NCI-H2171 treated with DMSO at 0.1 percent for 48 hours (cell line): ENCODE data around the gene SLC30A3.

Experiments used
- DNase-seq: peaks from one replicate; lab custom pipeline; 2025; lab: John Stamatoyannopoulos, UW

The SLC30A3 gene

DNA sequence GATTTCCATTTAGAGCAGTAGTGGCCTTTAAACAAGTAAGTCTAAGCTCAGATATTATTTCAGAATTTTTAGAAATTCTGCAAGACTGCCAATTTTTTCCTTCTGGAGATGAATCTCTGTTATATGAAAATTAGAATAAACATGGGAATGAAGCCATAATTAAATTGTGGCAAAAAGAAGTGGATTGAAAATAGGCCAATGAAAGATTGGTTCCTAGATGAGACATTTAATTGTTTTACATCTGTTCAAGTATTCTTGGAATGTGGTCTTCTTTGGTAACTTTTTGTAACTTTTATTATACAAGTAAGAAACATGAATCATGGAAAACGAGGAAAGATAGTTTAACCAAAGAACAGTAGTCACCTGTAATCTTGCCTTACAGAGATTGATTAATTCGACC is 35.3 kb downstream of the SLC30A3 start:
- no peak for DNase-seq

DNA sequence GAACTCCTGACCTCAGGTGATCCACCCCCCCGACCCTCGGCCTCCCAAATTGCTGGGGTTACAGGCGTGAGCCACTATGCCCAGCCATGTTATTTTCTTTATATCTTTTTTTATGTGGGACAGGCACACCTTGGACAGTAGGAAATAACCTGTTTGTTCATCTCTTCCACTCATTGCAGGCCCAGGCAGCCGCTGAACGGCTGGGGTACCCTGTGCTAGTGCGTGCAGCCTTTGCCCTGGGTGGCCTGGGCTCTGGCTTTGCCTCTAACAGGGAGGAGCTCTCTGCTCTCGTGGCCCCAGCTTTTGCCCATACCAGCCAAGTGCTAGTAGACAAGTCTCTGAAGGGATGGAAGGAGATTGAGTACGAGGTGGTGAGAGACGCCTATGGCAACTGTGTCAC is 37.3 kb downstream of the SLC30A3 start:
- DNase-seq: no peak

DNA sequence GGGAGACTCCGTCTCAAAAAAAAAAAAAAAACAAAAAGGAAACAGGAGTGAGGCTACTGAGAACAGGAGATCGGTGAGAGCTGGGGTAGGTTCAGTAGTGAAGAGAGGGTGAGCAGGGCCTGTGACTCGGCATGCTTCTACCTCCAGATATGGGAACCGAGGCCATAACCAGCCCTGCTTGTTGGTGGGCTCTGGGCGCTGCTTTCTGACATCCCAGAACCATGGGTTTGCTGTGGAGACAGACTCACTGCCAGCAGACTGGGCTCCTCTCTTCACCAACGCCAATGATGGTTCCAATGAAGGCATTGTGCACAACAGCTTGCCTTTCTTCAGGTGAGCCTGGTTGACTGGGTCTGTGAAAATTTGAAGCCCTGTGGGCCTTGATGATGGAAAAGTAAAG is 39.4 kb downstream of the SLC30A3 start:
- DNase-seq: no peak

DNA sequence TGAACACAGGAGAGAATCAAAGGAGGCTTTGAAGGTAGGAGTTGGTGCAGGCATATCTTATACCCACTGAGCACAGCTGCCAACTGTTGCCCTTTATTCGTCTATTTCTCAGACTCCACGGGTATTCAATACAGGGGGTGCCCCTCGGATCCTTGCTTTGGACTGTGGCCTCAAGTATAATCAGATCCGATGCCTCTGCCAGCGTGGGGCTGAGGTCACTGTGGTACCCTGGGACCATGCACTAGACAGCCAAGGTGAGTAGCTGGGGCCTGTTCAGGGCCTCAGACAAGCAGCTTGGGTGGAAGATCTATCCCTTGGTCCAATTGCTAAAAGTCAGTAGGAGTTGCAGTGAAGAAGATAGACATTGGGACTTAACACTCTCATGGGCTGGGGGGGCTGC is 40.4 kb downstream of the SLC30A3 start:
- DNase-seq: no peak

DNA sequence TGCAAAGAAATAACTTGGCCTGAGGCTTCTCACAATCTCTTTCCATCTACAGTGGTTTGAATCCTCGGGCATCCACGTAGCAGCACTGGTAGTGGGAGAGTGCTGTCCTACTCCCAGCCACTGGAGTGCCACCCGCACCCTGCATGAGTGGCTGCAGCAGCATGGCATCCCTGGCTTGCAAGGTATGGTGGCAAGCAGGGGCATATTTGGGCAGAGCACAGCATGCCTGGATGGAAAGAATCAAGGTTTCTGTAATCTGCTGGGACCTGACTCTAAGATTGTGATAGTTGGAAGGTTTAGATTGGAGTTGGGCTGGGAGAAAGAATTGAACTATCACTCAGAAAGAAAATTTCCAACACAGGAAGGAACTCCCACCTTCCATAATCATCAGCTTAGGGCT is 41.7 kb downstream of the SLC30A3 start:
- DNase-seq: no peak

DNA sequence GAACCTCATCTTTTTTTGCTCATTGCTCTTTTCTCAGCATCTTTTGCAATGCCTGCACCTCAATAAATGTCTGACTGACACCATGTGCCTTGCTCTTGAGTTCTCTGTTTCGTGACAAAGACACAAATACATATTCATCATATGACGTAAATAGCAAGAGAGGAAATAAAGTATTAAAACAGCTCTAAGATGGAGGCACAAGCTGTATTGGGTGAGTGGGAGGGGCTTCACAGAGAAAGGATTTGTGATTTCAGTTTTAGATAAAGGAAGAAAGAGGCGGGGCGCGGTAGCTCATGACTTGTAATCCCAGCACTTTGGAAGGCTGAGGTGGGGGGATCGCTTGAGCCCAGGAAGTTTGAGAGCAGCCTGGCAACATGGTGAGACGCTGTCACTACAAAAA is 42.8 kb downstream of the SLC30A3 start:
- no peak for DNase-seq

DNA sequence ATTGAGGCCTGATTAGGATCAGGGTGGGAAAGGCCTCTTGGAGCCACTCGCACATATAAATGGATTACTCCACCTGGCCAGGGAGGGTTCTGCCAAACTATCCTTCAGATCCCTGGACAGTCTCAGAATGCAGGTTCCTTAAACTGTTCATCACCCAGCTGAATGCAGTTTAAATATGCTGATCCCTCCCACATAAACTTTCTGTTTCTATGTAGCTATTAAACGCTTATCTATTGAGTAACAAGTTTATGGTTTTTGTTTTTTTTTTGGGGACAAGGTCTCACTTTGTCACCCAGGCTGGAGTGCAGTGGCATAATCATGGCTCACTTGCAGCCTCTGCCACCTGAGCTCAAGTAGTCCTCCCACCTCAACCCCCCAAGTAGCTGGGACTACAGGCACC is 43.8 kb downstream of the SLC30A3 start:
- DNase-seq: no peak

DNA sequence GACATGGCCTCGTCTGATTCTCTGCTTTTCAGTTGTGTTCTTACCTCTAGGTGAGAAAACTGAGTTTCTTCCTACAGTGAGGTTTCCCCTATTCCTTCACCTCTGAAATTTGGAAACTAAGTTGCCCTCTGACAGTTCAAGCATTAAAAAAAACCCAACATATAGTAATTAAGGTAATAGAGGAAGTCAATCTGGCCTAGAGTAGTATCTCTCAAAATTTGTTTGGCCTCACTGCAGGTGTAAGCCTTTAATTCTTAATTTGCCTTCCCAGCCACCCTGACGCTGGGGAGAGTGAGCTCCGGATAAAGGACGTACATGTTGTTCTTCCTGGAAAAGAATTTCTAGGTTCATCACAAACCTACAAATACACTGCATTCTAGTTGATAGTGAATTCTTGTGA is 44.2 kb downstream of the SLC30A3 start:
- no peak for DNase-seq

DNA sequence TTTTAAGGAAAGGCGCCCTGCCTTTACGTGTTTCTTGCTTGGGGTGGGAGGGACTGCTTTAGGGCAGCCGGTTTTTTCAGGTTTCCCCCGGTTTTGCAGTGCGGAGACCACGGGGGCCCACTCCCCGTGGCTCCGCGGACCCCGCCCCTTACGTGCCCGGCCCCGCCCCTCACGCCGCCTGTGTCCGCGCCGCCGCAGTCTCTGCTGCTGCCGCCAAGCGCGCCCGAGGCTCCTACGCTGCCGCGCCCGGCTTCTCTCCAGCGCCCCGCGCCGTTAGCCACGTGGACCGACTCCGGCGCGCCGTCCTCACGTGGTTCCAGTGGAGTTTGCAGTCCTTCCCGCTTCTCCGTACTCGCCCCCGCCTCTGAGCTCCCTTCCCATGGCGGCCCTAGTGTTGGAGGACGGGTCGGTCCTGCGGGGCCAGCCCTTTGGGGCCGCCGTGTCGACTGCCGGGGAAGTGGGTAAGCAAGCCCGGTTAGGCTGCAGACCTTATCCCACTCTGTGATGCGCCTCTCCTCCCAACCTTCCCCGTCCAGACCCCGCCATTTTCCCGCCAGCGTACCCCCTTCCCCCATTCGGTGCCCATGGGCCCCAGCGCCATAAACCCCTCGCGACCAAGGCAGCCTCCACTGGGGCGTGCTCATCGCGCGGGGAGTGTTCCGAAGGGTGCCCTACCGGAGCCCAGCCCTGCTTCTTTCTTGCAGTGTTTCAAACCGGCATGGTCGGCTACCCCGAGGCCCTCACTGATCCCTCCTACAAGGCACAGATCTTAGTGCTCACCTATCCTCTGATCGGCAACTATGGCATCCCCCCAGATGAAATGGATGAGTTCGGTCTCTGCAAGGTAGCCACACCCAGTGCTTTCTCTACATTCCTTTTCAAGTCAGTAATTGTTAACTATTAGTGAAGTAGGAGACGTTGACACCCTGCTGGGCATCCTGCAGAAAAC is 45.4 kb downstream of the SLC30A3 start, which contains the start of gene CAD:
TSS of gene CAD (plus strand) at position 197 of the 949 bp plus-strand sequence. CDS start at position 380, 183 bp downstream.
- DNase-seq: peak; percentile 97

DNA sequence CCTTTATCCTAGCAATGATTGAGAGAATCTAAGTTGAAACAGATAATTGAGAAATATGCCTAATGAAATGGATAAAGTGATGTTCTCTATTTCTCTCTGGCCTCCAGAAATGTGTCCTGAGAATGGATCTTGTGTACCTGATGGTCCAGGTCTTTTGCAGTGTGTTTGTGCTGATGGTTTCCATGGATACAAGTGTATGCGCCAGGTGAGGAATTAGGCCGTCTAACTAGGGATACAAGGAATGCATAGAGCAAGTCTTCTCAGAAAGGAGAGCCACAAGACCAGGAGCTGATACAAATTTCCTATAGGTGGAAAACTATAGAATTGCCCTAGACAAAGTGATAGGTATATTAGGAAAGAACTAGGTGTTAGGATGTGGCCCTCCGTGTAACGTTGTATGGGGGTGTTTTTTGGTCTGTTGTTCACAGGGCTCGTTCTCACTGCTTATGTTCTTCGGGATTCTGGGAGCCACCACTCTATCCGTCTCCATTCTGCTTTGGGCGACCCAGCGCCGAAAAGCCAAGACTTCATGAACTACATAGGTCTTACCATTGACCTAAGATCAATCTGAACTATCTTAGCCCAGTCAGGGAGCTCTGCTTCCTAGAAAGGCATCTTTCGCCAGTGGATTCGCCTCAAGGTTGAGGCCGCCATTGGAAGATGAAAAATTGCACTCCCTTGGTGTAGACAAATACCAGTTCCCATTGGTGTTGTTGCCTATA is 46.3 kb downstream of the SLC30A3 start:
- peak; percentile 7 for DNase-seq

DNA sequence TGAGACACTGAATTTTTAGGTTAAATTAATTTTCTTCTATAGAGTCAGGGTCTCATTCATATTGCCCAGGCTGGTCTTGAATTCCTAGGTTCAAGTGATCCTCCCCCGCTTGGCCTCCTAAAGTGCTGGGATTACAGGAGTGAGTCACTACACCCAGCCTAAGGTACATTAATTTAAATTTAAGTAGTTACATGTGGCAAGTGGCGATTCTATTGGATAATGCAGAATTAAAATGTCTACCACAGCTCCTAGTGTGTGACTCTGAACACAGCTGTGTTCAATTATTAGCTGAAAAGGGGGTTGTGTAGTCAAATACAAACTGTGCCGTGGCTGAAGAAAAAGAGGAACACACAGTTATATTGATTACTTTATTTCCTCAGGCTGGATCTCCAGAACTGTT is 47.9 kb downstream of the SLC30A3 start:
- no peak for DNase-seq

DNA sequence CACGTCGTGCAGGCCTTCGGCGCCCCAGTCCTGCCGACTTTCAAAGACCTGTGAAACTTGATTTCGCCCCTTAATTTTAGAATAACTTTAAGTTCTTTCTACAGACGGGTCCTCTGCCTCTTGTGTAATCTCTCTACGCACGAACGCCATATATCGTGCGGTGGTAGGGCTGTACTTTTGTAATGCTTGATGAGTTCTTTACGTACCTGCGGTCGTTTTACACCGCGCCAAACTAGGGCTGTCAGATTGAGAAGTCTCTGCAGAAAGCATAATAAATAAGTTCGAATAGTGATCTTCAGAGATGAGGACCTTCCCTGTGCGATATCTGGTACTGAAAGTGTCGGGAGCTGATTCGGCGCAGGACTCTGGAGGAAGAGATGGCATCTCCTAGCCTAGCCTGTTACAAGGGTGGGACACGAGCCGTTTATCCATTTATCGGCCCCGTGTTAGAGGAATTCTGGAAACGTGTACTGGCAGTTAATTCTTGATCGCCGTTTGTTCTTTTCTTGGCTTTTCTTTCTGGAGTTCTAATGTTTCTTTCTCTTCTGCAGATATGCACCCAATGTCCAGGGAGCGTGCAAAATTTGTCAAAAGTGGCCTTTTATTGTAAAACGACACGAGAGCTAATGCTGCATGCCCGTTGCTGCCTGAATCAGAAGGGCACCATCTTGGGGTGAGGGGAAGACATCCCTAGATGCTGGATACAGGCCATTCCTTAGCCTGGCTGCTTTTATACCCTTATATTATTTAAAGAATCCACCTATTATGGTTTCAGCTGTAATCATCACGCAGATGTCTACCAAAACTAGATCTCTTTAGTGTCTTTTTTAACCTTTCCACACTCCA is 50.0 kb downstream of the SLC30A3 start:
- peak; percentile 75 for DNase-seq

DNA sequence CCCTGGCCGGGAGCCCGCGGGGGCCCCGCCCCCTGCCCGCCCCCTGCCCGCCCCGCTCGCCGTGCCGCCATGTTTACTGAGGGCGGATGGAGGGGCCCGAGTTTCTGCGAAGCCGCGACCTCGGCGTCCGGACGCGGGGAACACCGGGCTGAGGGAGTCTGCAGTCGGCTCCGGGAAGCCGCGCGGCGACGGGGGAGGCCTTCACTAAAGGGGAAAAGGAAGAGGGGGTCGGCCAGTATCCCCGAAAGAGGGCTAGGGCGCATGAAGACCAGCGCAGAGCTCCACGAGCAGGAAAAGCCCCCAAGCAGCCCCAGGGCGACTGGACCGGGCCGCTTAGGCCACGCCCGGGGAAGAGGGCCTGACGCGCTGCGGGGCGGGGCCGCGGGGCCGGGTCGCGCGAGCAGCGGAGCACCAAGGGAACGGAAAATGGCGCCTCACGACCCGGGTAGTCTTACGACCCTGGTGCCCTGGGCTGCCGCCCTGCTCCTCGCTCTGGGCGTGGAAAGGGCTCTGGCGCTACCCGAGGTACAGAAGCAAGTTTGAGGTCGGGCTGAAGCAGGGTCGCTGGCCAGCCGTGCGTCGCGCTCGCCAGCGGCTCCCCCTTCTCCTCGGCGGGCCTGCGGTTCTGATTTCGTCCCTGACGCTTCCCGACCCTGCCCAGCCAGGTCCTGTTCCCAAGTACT is 50.8 kb downstream of the SLC30A3 start, which contains the start of the genes ATRAID and SLC5A6:
TSS of gene ATRAID (plus strand) at position 99 of the 683 bp plus-strand sequence. CDS start at position 427, 328 bp downstream.
TSS of gene SLC5A6 (minus strand) at position 326 of the 683 bp plus-strand sequence. CDS start 4,618 bp downstream, outside the sequence.
- peak; percentile 91 for DNase-seq

DNA sequence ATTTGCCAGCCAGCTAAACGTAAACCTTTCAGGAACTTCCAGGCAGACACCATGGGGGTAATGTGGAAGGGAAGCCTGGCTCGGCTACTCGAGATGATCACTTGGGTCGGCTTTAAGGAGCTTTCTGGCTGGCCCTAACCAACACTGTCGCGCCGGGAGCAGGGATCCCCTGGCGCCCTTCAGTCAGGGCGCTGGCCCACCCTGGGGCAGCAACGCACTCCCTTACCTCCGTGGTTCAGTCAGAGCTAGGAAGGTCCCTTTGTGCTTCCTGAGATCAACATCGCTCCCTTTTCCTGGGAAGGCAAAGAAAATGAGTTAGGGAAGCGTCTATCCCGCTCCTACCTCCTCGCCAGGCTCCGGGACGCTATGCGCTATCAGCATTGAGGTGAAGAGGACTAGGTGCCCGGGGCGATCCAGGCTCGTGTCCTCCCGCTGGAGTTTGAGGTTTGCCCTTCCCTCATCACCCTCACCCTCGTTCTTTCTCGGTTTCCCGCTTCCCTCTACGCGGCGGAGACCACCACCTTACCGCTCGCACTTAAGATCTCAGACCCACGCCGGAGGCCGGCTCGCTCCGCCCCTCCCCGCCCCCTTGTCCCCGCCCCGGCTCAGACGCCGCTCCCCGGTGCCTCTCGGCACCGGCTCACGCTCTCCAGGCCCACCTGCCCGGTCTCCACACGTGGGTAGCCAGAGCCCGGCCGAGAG is 51.5 kb downstream of the SLC30A3 start:
- DNase-seq: no peak

DNA sequence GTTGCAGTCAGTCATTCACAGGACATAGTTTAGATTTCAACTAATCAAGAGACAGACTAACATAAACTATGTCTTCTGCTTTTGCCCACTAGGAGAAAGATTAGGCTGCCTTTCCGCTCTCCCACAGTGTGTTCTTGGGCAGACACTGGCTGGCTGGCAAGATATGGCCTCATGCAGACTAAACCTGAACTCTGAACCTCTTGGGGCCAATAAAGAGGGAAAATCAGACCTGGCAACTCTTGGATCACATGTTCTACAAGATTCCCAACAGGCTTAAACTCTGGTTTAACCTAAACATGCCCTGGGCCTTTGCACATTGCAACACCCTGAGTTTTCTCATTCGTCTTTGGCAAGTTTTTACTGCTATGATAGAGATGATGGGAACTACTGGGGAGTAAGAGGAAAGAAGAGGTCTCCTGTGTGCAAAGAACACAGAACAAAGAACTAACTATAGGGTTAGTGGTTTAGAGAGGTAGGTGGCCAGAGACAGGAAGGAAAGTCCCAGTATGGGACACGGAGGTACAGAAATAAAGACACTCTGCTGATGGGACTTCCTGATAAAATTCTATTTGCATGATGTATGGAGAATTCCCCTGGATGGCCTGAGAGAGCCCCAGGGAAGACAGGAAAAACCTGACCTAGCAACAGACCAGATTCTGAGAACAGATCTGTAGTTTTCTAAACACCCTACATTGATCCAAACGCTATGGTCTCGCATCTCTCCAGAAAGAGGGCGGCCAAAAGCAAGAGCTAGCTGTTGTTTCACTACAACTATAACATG is 53.0 kb downstream of the SLC30A3 start:
- DNase-seq: no peak

DNA sequence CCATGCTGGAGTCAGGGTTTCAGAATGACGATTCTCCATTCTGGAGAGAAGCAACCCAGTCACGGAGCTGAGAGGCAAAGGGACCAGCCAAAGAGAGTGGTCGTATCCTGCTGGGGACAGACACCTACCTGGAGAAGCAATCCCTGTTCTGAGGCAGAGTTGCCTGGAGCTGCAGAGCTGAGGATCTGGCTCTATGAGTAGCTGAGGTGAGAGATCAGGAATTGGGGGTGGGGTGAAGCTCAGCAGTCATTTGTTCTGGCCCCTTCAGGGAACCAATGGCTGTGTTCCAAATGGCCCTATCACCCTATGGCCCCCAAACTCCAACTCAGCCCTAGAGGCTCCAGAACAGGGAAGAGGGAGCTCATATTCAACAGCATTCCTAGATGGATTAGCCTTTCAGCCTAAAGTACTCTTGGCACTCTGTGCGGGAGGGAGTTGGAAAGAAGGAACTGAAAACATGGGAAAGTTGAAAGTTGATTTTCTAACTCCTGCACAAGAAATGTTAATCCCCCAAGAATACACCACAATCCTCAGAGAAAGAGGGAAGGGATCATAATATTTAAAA is 54.3 kb downstream of the SLC30A3 start:
- DNase-seq: no peak

DNA sequence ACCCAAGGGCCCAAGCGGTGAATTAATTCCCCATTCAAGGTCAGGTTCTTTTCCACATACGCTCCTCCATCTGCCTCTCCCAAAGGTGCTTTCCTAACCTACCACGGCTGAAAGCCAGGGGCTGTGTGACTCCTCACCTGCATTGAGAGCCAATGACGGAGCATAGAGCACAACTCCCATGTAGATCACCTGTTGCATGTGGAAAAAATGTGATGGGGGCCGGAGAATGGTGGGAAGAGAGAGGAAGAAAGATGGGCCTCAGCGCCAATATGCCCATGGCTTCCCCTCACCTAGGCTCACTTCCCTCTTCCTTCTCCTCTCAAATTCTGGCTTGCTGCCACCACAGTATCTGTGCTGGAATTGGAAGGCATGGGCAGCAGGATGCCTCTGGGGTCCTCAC is 56.5 kb downstream of the SLC30A3 start:
- DNase-seq: no peak

DNA sequence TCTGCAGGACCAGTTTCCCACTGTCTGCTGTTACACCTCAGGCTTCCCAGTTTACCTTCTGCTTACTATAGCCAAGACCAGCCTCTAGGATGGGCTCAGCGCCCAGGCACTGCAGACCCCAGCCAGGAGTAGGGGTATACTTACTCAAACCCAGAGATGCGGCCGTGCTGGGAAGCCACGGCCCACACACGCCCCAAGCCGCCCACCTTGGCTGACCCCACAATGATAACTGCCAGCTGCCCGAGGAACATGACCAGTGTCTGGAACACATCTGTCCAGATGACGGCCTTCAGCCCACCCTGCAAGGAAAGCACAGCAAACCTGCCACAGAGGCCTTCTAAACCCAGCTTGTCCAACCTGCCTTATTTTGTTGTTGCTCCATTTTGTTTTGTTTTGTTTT is 57.6 kb downstream of the SLC30A3 start:
- no peak for DNase-seq

DNA sequence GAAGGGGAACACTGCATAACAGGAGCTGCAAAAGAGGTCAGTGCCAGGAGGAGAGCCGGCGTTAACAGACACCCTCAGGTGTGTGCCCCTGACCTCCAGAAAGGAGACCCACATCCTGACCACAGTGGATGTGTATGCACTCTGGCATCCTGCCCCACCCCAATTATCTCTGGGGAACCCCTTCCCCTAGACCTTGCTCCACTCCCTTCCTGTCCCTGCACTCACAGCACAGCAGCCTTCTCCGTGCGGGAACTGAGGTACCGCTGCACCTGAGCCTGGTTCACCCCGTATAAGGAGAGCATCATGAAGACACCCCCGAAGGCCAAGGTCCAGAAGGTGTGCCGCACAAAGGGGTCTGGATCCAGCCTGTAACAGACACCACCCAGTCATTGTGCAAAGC is 58.3 kb downstream of the SLC30A3 start:
- no peak for DNase-seq

DNA sequence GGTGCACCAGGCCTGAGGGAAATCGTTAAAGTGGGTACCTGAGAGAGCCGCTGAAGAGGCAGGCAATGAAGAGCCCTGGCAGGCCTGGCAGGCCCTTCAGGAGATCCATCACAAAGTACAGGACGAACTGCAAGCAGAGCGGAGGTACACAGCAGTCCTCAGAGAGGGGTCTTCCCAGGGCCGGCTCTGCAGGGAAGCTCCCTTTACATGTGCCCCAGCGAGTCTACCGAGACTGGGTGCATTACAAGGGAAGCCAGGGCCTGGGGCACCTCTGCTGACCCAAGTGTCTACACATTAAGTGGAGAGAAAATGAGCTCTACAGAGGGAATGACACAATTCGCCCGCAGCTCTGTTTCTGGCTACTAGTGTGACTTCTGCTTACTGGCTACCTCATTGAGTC is 59.1 kb downstream of the SLC30A3 start:
- no peak for DNase-seq
